ELR (cell line): ENCODE data around the gene LTB4R.

Experiments
- DNase-seq: peaks from one replicate; pipeline ENCODE4 v3.0.0-alpha.2; 2015; ENCODE audit warnings: low read depth

The LTB4R gene

GRCh38 chr14:24300326-24300980 is 10.8 kb upstream of the LTB4R start:
- DNase-seq: no peak

GRCh38 chr14:24304019-24304387 is 7.3 kb upstream of the LTB4R start:
- no peak for DNase-seq

GRCh38 chr14:24307156-24307574 is 4.1 kb upstream of the LTB4R start:
- DNase-seq: no peak

- peak; percentile 67 for DNase-seq
Measured at GRCh38 chr14:24307575-24308341, 3.5 kb upstream of the LTB4R start, which contains the start of gene CIDEB. CIDEB (minus strand) TSS chr14:24307977; CDS start chr14:24307858, 119 bp downstream.

- DNase-seq: no peak
Measured at GRCh38 chr14:24308342-24309124, 2.8 kb upstream of the LTB4R start.

- DNase-seq: no peak
Measured at GRCh38 chr14:24309538-24310264, 1.6 kb upstream of the LTB4R start, which contains the start of gene LTB4R2. LTB4R2 (plus strand) TSS chr14:24310140; CDS start chr14:24310665, 525 bp downstream.

GRCh38 chr14:24310265-24310645 is 1.0 kb upstream of the LTB4R start:
- DNase-seq: no peak

GRCh38 chr14:24311837-24312615 is 724 bp downstream of the LTB4R start:
- DNase-seq: no peak

GRCh38 chr14:24312736-24313507 is 1.6 kb downstream of the LTB4R start:
- peak; percentile 64 for DNase-seq

GRCh38 chr14:24313913-24314312 is 2.6 kb downstream of the LTB4R start:
- DNase-seq: no peak

- DNase-seq: no peak
Measured at GRCh38 chr14:24314377-24315193, 3.3 kb downstream of the LTB4R start.

GRCh38 chr14:24315243-24315806 is 4.0 kb downstream of the LTB4R start:
- DNase-seq: no peak

GRCh38 chr14:24315807-24316596 is 4.7 kb downstream of the LTB4R start:
- DNase-seq: no peak

GRCh38 chr14:24316597-24316950 is 5.3 kb downstream of the LTB4R start:
- no peak for DNase-seq

GRCh38 chr14:24317141-24317928 is 6.0 kb downstream of the LTB4R start:
- DNase-seq: peak; percentile 66

GRCh38 chr14:24321212-24321975 is 10.1 kb downstream of the LTB4R start:
- DNase-seq: no peak

- DNase-seq: no peak
Measured at GRCh38 chr14:24322672-24323071, 11.4 kb downstream of the LTB4R start.
